GM12878 (cell line): ENCODE data around the gene MAP3K4. TPM values are rescaled to one million over a fixed set of nuclear protein-coding genes. Genes with fewer than 3 reads are reported as not detected.

Experiments
- ATAC-seq: fragments of 200-7000 bp; cut with Tn5 transposase; 3 replicates; pipeline ENCODE4 v1.9.1; 2020; ENCODE audit warnings: mild to moderate bottlenecking, moderate library complexity
- BruUV-seq: library from RNA; stranded (reverse); fragments of 400-500 nt; replicated peaks from 2 replicates; lab custom pipeline; 2021; lab: Mats Ljungman, UMichigan
- CTCF ChIA-PET: fragments of 300-600 bp; sonication (Branson Sonifier 250); formaldehyde crosslinking; extraction: SDS; loops from one replicate; lab custom pipeline; 2021; ENCODE audit warnings: inconsistent platforms; lab: Yijun Ruan, JAX
- POLR2A ChIA-PET: fragments of 350-600 bp; formaldehyde crosslinking; extraction: SDS; loops from one replicate; lab custom pipeline; 2021; ENCODE audit warnings: inconsistent platforms; lab: Charles Lee
- RAD21 ChIA-PET: fragments of 300-600 bp; sonication (Branson Sonifier 250); formaldehyde crosslinking; loops from one replicate; lab custom pipeline; 2023; ENCODE audit warnings: antibody characterized with exemption; ENCODE audit not compliant: unreplicated experiment; lab: Charles Lee
- SMC1A ChIA-PET: fragments of 300-600 bp; sonication (Branson Sonifier 250); formaldehyde crosslinking; loops from one replicate; lab custom pipeline; 2023; ENCODE audit not compliant: unreplicated experiment, uncharacterized antibody; lab: Charles Lee
- DNase-seq: peaks from one replicate; pipeline ENCODE4 v3.0.0-alpha.2; 2011; ENCODE audit warnings: low read depth, low spot score
- FAIRE-seq: peaks from 3 replicates; lab custom pipeline; 2011; peaks lifted over from hg19 to GRCh38; lab: Jason Lieb, UNC
- H2AFZ ChIP-seq: 2 replicates; pipeline ENCODE4 v1.6.0; 2011; ENCODE audit warnings: low read depth, low read length, control low read depth; ENCODE audit not compliant: control insufficient read depth
- H3K27ac ChIP-seq: 2 replicates; pipeline ENCODE4 v1.5.1; 2011; ENCODE audit warnings: control low read depth; ENCODE audit not compliant: control insufficient read depth, insufficient read depth
- H3K27me3 ChIP-seq, 2 experiments: replicated peaks in 1 of 2; 2 replicates each; pipeline versions ENCODE4 v1.6.0 to v1.6.1; 2011; ENCODE audit warnings: low read length in 1 of 2; ENCODE audit not compliant: control insufficient read depth in 2 of 2, insufficient read depth in 2 of 2
- H3K36me3 ChIP-seq, 2 experiments: 2 replicates each; pipeline ENCODE4 v1.5.1; 2011; ENCODE audit warnings: low read length in 1 of 2; ENCODE audit not compliant: control insufficient read depth in 2 of 2, insufficient read depth in 2 of 2
- H3K4me1 ChIP-seq: 2 replicates; pipeline ENCODE4 v1.6.1; 2011; ENCODE audit warnings: mild to moderate bottlenecking, low read length, moderate library complexity, mixed read lengths; ENCODE audit not compliant: control insufficient read depth, insufficient read depth
- H3K4me2 ChIP-seq: 2 replicates; pipeline ENCODE4 v1.6.0; 2011; ENCODE audit warnings: control low read depth; ENCODE audit not compliant: control insufficient read depth, insufficient read depth
- H3K4me3 ChIP-seq: fragments of 200-600 bp; sonication (generic); 2 replicates; pipeline ENCODE4 v1.5.1; 2016
- H3K79me2 ChIP-seq: 2 replicates; pipeline ENCODE4 v1.6.0; 2011; ENCODE audit warnings: low read length; ENCODE audit not compliant: control insufficient read depth, insufficient read depth
- H3K9ac ChIP-seq: 2 replicates; pipeline ENCODE4 v1.8.0; 2011; ENCODE audit warnings: low read length, control low read depth, mixed read lengths; ENCODE audit not compliant: control insufficient read depth, insufficient read depth
- H3K9me3 ChIP-seq: replicated peaks from 3 replicates; pipeline ENCODE4 v1.5.1; 2011; ENCODE audit warnings: mild to moderate bottlenecking, low read length; ENCODE audit not compliant: control insufficient read depth, insufficient read depth
- H4K20me1 ChIP-seq: 2 replicates; pipeline ENCODE4 v1.6.0; 2011; ENCODE audit not compliant: control insufficient read depth, insufficient read depth
- CBFB ChIP-seq: IDR thresholded peaks from 2 replicates; pipeline ENCODE4 v1.6.1; 2016; ENCODE audit warnings: antibody characterized with exemption, low read depth
- CUX1 ChIP-seq: IDR thresholded peaks from 2 replicates; pipeline ENCODE4 v1.6.1; 2012; ENCODE audit warnings: improper control_type of control experiment, low read depth, low read length; ENCODE audit not compliant: insufficient replicate concordance
- FOS ChIP-seq: IDR thresholded peaks from 3 replicates; pipeline ENCODE4 v1.6.1; 2011; ENCODE audit warnings: borderline replicate concordance; ENCODE audit not compliant: insufficient read length; ENCODE audit errors: extremely low read depth
- GABPA ChIP-seq: IDR thresholded peaks from 2 replicates; pipeline ENCODE4 v1.6.1; 2014; ENCODE audit warnings: antibody characterized with exemption, low read depth, mild to moderate bottlenecking, inconsistent platforms
- HCFC1 ChIP-seq: fragments of 150-350 bp; IDR thresholded peaks from 2 replicates; pipeline ENCODE4 v1.6.1; 2014; ENCODE audit warnings: low read length
- HDGF ChIP-seq: fragments of 450-650 bp; IDR thresholded peaks from 2 replicates; pipeline ENCODE4 v1.6.1; 2016; ENCODE audit warnings: antibody characterized with exemption
- MEF2A ChIP-seq: IDR thresholded peaks from 2 replicates; pipeline ENCODE4 v1.6.1; 2011; ENCODE audit warnings: low read depth, mild to moderate bottlenecking, low read length, moderate library complexity; ENCODE audit not compliant: insufficient read depth
- NBN ChIP-seq: fragments of 450-650 bp; IDR thresholded peaks from 2 replicates; pipeline ENCODE4 v1.6.1; 2016
- NR2F1 ChIP-seq: fragments of 450-650 bp; conservative IDR thresholded peaks from 2 replicates; pipeline ENCODE4 v1.6.1; 2017; ENCODE audit warnings: mild to moderate bottlenecking
- PKNOX1 ChIP-seq: fragments of 450-650 bp; IDR thresholded peaks from 2 replicates; pipeline ENCODE4 v1.6.1; 2016; ENCODE audit warnings: mild to moderate bottlenecking
- POLR2AphosphoS2 ChIP-seq: IDR thresholded peaks from 2 replicates; pipeline ENCODE4 v1.6.1; 2011; ENCODE audit warnings: low read depth, mild to moderate bottlenecking, low read length, improper control_type of control experiment, moderate library complexity
- SMC3 ChIP-seq: IDR thresholded peaks from 2 replicates; pipeline ENCODE4 v1.6.1; 2011; ENCODE audit warnings: low read length, improper control_type of control experiment, borderline replicate concordance
- SP1 ChIP-seq: IDR thresholded peaks from one replicate; pipeline ENCODE4 v1.6.1; 2011; ENCODE audit warnings: low read depth, low read length
- TARDBP ChIP-seq: IDR thresholded peaks from 2 replicates; pipeline ENCODE4 v1.6.1; 2016; ENCODE audit warnings: borderline replicate concordance
- in situ Hi-C: fragments of 300-500 bp; cut with MboI; formaldehyde crosslinking; loops from 9 replicates; pipeline ENCODE4 v1.14.3; 2018; ENCODE audit warnings: mixed read lengths
- intact Hi-C: fragments of 100-400 bp; cut with micrococcal nuclease; formaldehyde crosslinking; loops from one replicate; pipeline ENCODE4 v1.14.2; 2022; ENCODE audit not compliant: unreplicated experiment
- polyA plus RNA-seq, 11 experiments: library from polyadenylated mRNA; depleted of rRNA in 4 of 11; unstranded in 6 of 11; stranded (reverse) in 5 of 11; fragments of >200 nt; fragmentation: Nextera tagmentation in 4 of 11; fragmentation: Illumina TruSeq in 1 of 11; extraction: Ambion mirVana in 4 of 11; extraction: Trizol in 1 of 11; gene quantifications; 1 replicate in 1 of 11; 2 replicates in 10 of 11; pipeline versions ENCODE4 v1.2.1 to v1.2.3, GENCODE V29; 2011 to 2016; ENCODE audit warnings: inconsistent platforms in 2 of 11, missing spikeins in 2 of 11, low read depth in 1 of 11
- total RNA-seq, 4 experiments: library from RNA; depleted of rRNA in 3 of 4; stranded (reverse); fragments of >200 nt in 3 of 4; fragmentation: Illumina TruSeq in 1 of 4; extraction: Trizol in 1 of 4; gene quantifications; 2 replicates each; pipeline versions ENCODE4 v1.2.1 to v1.2.3, GENCODE V29; 2013 to 2021
- TF ChIP-seq, protein P1 (sequence below): fragments of 450-650 bp; IDR thresholded peaks from 2 replicates; pipeline ENCODE4 v1.6.1; 2017; ENCODE audit warnings: mild to moderate bottlenecking, moderate library complexity

MAP3K4 gene
- total and polyA plus RNA-seq, 10 of the 15 experiments (the other 5 are each of a cell fraction or from before 2014, with no cell fraction given) = 14.0 to 44.5 (median 23.1) TPM

GRCh38 chr6:161094955-161095354 lies 103.4 kb downstream of the MAP3K4 start (continued):
- no peak for TF ChIP-seq CUX1

DNA sequence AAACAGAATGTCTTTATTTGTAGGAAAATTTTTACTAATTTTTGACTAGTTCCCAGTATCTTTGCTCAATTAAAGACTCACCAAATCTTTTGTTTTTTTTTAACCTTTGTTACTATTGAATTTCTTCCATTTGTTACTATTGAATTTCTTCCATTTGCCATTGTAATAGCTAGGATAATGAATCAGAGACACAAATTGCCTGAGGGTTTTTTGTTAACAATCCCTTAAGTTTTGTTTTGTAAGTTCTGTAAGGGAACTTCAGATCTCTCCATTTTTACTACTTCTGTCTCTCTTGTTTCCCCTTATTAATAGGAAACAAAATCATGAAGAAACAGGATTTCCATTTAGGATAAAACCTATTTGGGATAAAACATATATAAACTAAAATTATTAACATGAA lies 104.3 kb downstream of the MAP3K4 start:
- intact Hi-C loops = no loop called here
- Histone ChIP-seq H3K4me3 (no peak overlapping the region), H3K27me3 (no peaks in the 10 kb centered on the region), H3K4me2 (no peak overlapping the region), H3K27ac (no peak overlapping the region), H3K4me1 (no peaks in the 10 kb centered on the region), H3K9me3 (no peaks in the 10 kb centered on the region), H3K79me2 (no peaks in the 10 kb centered on the region), H4K20me1 (no peaks in the 10 kb centered on the region), H3K36me3 (peaks cover 7 to 12% of the 10 kb centered on the region in 2 experiments; a peak in 3 of 4 replicates), H3K9ac (no peak overlapping the region), H2AFZ (no peak overlapping the region)
- FAIRE-seq = no peak
- BruUV-seq = no TSS peak
- DNase-seq = no peak
- ChIA-PET POLR2A (no interaction called here), RAD21 (no interaction called here), SMC1A (interaction anchor here (1.8 kb wide), 1 partner anchor 10 kb away, joined by 8 read pairs; no protein-coding TSS in a partner anchor), CTCF (interaction anchor here (0.9 kb wide), 1 partner anchor 68 kb away, joined by 3 read pairs; no protein-coding TSS in a partner anchor)
- no peak for ATAC-seq
- in situ Hi-C loops = no loop called here
- no peak for TF ChIP-seq HCFC1
- no peak for TF ChIP-seq HDGF
- TF ChIP-seq TARDBP = no peak
- TF ChIP-seq PKNOX1 = no peak
- TF ChIP-seq NBN = no peak
- TF ChIP-seq NR2F1 = no peak
- TF ChIP-seq, protein P1, sequence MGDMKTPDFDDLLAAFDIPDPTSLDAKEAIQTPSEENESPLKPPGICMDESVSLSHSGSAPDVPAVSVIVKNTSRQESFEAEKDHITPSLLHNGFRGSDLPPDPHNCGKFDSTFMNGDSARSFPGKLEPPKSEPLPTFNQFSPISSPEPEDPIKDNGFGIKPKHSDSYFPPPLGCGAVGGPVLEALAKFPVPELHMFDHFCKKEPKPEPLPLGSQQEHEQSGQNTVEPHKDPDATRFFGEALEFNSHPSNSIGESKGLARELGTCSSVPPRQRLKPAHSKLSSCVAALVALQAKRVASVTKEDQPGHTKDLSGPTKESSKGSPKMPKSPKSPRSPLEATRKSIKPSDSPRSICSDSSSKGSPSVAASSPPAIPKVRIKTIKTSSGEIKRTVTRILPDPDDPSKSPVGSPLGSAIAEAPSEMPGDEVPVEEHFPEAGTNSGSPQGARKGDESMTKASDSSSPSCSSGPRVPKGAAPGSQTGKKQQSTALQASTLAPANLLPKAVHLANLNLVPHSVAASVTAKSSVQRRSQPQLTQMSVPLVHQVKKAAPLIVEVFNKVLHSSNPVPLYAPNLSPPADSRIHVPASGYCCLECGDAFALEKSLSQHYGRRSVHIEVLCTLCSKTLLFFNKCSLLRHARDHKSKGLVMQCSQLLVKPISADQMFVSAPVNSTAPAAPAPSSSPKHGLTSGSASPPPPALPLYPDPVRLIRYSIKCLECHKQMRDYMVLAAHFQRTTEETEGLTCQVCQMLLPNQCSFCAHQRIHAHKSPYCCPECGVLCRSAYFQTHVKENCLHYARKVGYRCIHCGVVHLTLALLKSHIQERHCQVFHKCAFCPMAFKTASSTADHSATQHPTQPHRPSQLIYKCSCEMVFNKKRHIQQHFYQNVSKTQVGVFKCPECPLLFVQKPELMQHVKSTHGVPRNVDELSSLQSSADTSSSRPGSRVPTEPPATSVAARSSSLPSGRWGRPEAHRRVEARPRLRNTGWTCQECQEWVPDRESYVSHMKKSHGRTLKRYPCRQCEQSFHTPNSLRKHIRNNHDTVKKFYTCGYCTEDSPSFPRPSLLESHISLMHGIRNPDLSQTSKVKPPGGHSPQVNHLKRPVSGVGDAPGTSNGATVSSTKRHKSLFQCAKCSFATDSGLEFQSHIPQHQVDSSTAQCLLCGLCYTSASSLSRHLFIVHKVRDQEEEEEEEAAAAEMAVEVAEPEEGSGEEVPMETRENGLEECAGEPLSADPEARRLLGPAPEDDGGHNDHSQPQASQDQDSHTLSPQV = no peak
- no peak for TF ChIP-seq FOS
- no peak for TF ChIP-seq GABPA
- TF ChIP-seq SMC3 = no peak
- TF ChIP-seq SP1 = no peak
- TF ChIP-seq MEF2A = no peak
- no peak for TF ChIP-seq POLR2AphosphoS2
- TF ChIP-seq CBFB = no peak
